K562 (cell line): Measurements from ENCODE around the gene CLCN1. TPM values are rescaled to one million over a fixed set of nuclear protein-coding genes. Genes with fewer than 3 reads are reported as not detected.

ENCODE experiments used
- ATAC-seq: fragments of 200-7000 bp; cut with Tn5 transposase; 3 replicates; pipeline ENCODE4 v1.9.1; 2020; ENCODE audit warnings: moderate library complexity
- BruUV-seq: library from RNA; stranded (reverse); fragments of 400-500 nt; replicated peaks from 2 replicates; lab custom pipeline; 2021; lab: Mats Ljungman, UMichigan
- CTCF ChIA-PET: fragments of 300-600 bp; formaldehyde crosslinking; extraction: SDS; loops from one replicate; lab custom pipeline; 2021; ENCODE audit warnings: low intra/inter-chr PET ratio; lab: Yijun Ruan, JAX
- POLR2A ChIA-PET: fragments of 300-600, 350-650 bp; sonication (Branson Sonifier 250); formaldehyde crosslinking; extraction: SDS; loops from one replicate; lab custom pipeline; 2021; ENCODE audit warnings: antibody characterized with exemption, inconsistent platforms; lab: Yijun Ruan, JAX
- DNase-seq, 4 experiments: peaks; one replicate each; pipeline versions ENCODE4 v3.0.0 to v3.0.0-alpha.2; 2011 to 2018; ENCODE audit warnings: low spot score in 3 of 4, mixed read lengths in 3 of 4; ENCODE audit errors: extremely low read depth in 1 of 4
- FAIRE-seq: peaks from 2 replicates; lab custom pipeline; 2011; peaks lifted over from hg19 to GRCh38; lab: Jason Lieb, UNC
- H2AFZ ChIP-seq: 2 replicates; pipeline ENCODE4 v1.6.0; 2011; ENCODE audit warnings: low read depth, low read length, control low read depth, inconsistent platforms
- H3K27ac ChIP-seq: fragments of 200-600 bp; 3 replicates; pipeline ENCODE4 v1.8.0; 2011; ENCODE audit warnings: low read depth, mild to moderate bottlenecking, control low read depth, inconsistent platforms, low read length, moderate library complexity, mixed read lengths; ENCODE audit errors: extremely low read depth
- H3K27me3 ChIP-seq, 2 experiments: fragments of 300-600 bp in 1 of 2; 2 replicates in 1 of 2; 3 replicates in 1 of 2; pipeline versions ENCODE4 v1.6.0 to v1.8.0; 2011; ENCODE audit warnings: inconsistent platforms in 2 of 2, low read length in 2 of 2, mild to moderate bottlenecking in 1 of 2, mixed read lengths in 1 of 2, moderate library complexity in 1 of 2; ENCODE audit not compliant: control insufficient read depth in 2 of 2, insufficient read depth in 2 of 2
- H3K36me3 ChIP-seq: fragments of 300-600 bp; 3 replicates; pipeline ENCODE4 v1.8.0; 2011; ENCODE audit warnings: mild to moderate bottlenecking, low read length, inconsistent platforms; ENCODE audit not compliant: control insufficient read depth, insufficient read depth
- H3K4me1 ChIP-seq, 2 experiments: fragments of 200-600 bp in 1 of 2; replicated peaks in 1 of 2; 2 replicates in 1 of 2; 3 replicates in 1 of 2; pipeline versions ENCODE4 v1.5.1 to v1.8.0; 2011; ENCODE audit warnings: inconsistent platforms in 2 of 2, low read length in 2 of 2, mild to moderate bottlenecking in 1 of 2, mixed read lengths in 1 of 2, moderate library complexity in 1 of 2; ENCODE audit not compliant: control insufficient read depth in 2 of 2, insufficient read depth in 2 of 2
- H3K4me2 ChIP-seq: 2 replicates; pipeline ENCODE4 v1.6.1; 2011; ENCODE audit warnings: low read length, control low read depth, inconsistent platforms, mixed read lengths; ENCODE audit not compliant: insufficient read depth
- H3K4me3 ChIP-seq: fragments of 200-600 bp; sonication (generic), shearing (Covaris generic); 2 replicates; pipeline ENCODE4 v1.5.1; 2016; ENCODE audit warnings: control low read depth, inconsistent platforms
- H3K79me2 ChIP-seq: fragments of 200-600 bp; 3 replicates; pipeline ENCODE4 v1.8.0; 2011; ENCODE audit warnings: low read length, inconsistent platforms; ENCODE audit not compliant: control insufficient read depth, insufficient read depth
- H3K9ac ChIP-seq, 2 experiments: 2 replicates each; pipeline versions ENCODE4 v1.6.0 to v1.6.1; 2011; ENCODE audit warnings: low read depth in 2 of 2, low read length in 2 of 2, control low read depth in 1 of 2, inconsistent platforms in 1 of 2, mild to moderate bottlenecking in 1 of 2, mixed read lengths in 1 of 2; ENCODE audit not compliant: insufficient read depth in 1 of 2
- H3K9me1 ChIP-seq: one replicate; pipeline ENCODE4 v1.6.0; 2011; ENCODE audit warnings: inconsistent platforms, mild to moderate bottlenecking, low read length, moderate library complexity; ENCODE audit not compliant: control insufficient read depth, insufficient read depth
- H3K9me3 ChIP-seq: replicated peaks from 2 replicates; pipeline ENCODE4 v1.5.1; 2011; ENCODE audit warnings: low read depth, low read length, inconsistent platforms; ENCODE audit not compliant: control insufficient read depth, insufficient read depth
- H4K20me1 ChIP-seq: replicated peaks from 2 replicates; pipeline ENCODE4 v1.6.1; 2011; ENCODE audit warnings: low read length, inconsistent platforms, mixed read lengths; ENCODE audit not compliant: control insufficient read depth, insufficient read depth
- KAT7 ChIP-seq: sonication (generic); formaldehyde crosslinking; IDR thresholded peaks from 2 replicates; pipeline ENCODE4 v1.8.0; 2022; ENCODE audit warnings: missing genetic modification reagents, mild to moderate bottlenecking, borderline replicate concordance
- KDM4B ChIP-seq, 2 experiments: fragments of 450-650 bp in 1 of 2; sonication (generic) in 1 of 2; IDR thresholded peaks; 2 replicates each; pipeline ENCODE4 v1.6.1; 2016 to 2017; ENCODE audit warnings: borderline replicate concordance in 2 of 2, antibody characterized with exemption in 1 of 2, low read depth in 1 of 2, mild to moderate bottlenecking in 1 of 2
- TCF7L2 ChIP-seq: fragments of 150-350 bp; IDR thresholded peaks from 2 replicates; pipeline ENCODE4 v1.6.1; 2016; ENCODE audit warnings: low read depth, mild to moderate bottlenecking, low read length, moderate library complexity
- YY1 ChIP-seq, 3 experiments: IDR thresholded peaks; 2 replicates each; pipeline ENCODE4 v1.6.1; 2011; ENCODE audit warnings: low read length in 2 of 3, mild to moderate bottlenecking in 2 of 3, moderate library complexity in 2 of 3, borderline replicate concordance in 1 of 3, control low read depth in 1 of 3, low read depth in 1 of 3; ENCODE audit not compliant: insufficient read depth in 3 of 3, insufficient replicate concordance in 2 of 3, control insufficient read depth in 1 of 3, insufficient read length in 1 of 3; ENCODE audit errors: extremely low read depth in 1 of 3
- ZNF79 ChIP-seq: fragments of 250-450 bp; sonication (Bioruptor Pico); IDR thresholded peaks from 2 replicates; pipeline ENCODE4 v1.4.0; 2020; ENCODE audit warnings: low read depth, mild to moderate bottlenecking, moderate library complexity
- WGBS: fragments of 100-300 bp; shearing (Covaris generic); methylation state at CpG from one replicate; pipeline ENCODE4 v1.1.6; 2016; ENCODE audit warnings: low coverage, mixed read lengths; ENCODE audit not compliant: insufficient coverage; ENCODE audit errors: missing lambda C conversion rate; 5-methylcytosine and 5-hydroxymethylcytosine counted together
- in situ Hi-C: fragments of 300-500 bp; cut with MboI; formaldehyde crosslinking; loops from 4 replicates; pipeline ENCODE4 v1.15.0; 2018; ENCODE audit warnings: inconsistent platforms, mixed read lengths
- intact Hi-C: fragments of 100-400 bp; cut with micrococcal nuclease; formaldehyde crosslinking; loops from 2 replicates; pipeline ENCODE4 v1.14.2; 2022
- polyA plus RNA-seq, 8 experiments: library from polyadenylated mRNA; depleted of rRNA in 4 of 8; stranded (reverse) in 5 of 8; unstranded in 3 of 8; fragments of >200 nt; fragmentation: Nextera tagmentation in 2 of 8; fragmentation: Illumina TruSeq in 1 of 8; extraction: Ambion mirVana in 2 of 8; extraction: Trizol in 1 of 8; gene quantifications; 2 replicates each; pipeline versions ENCODE4 v1.2.1 to v1.2.3, GENCODE V29; 2011 to 2014; ENCODE audit warnings: inconsistent platforms in 1 of 8, missing spikeins in 1 of 8
- total RNA-seq, 7 experiments: library from RNA; depleted of rRNA in 6 of 7; stranded (reverse); fragments of >200 nt in 6 of 7; fragmentation: Illumina TruSeq in 2 of 7; extraction: Trizol in 2 of 7; gene quantifications; 2 replicates each; pipeline versions ENCODE4 v1.2.1 to v1.2.3, GENCODE V29; 2011 to 2021; ENCODE audit warnings: low replicate concordance in 1 of 7
- TF ChIP-seq, protein P1 (sequence below): sonication (generic); formaldehyde crosslinking; IDR thresholded peaks from 2 replicates; pipeline ENCODE4 v1.8.0; 2022; ENCODE audit warnings: missing genetic modification reagents, mild to moderate bottlenecking, borderline replicate concordance
- TF ChIP-seq, protein P2 (sequence below): fragments of 250-450 bp; sonication (Bioruptor Pico); IDR thresholded peaks from 2 replicates; pipeline ENCODE4 v1.5.0; 2020; ENCODE audit warnings: mild to moderate bottlenecking, borderline replicate concordance
- TF ChIP-seq, protein P3 (sequence below): fragments of 450-650 bp; IDR thresholded peaks from 2 replicates; pipeline ENCODE4 v1.6.1; 2017; ENCODE audit warnings: antibody characterized with exemption, mild to moderate bottlenecking

The CLCN1 gene
- total and polyA plus RNA-seq, 9 of the 15 experiments (the other 6 are each of a cell fraction or from before 2014, with no cell fraction given): 0.01 to 0.11 (median 0.04) TPM; not detected in 4

DNA sequence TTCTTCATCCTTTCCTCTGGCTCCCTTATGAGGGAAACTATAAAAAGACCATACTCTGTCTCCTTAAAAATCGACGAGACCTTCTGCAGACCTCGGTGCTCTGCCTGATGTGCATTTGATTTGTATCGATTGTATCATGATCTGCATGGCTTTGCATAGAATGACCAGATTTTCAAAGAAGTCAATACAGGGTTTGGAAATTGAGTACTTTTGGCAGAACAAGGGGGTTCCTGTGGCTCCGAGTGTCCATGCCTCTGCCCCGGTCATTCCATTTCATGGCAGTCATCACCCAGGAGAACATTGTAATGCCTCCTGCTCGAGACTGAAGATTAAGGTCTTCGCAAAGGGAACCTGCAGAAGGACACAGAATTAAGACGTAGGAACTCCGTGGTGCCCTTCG is 27.1 kb upstream of the CLCN1 start:
- Histone ChIP-seq H3K4me3 (peak overlapping the region; percentile 87), H3K4me2 (peak overlapping the region; percentile 85), H3K9ac (peak overlapping the region; percentile 91 to 96), H4K20me1 (no peaks in the 10 kb centered on the region; the same call in 1 of the 2 replicates), H3K9me3 (peaks cover 7% of the 10 kb centered on the region), H3K36me3 (peaks cover 43% of the 10 kb centered on the region), H3K4me1 (peaks cover 24 to 28% of the 10 kb centered on the region in 2 experiments; a peak in 4 of 5 replicates), H2AFZ (peak overlapping the region; percentile 98), H3K27me3 (no peaks in the 10 kb centered on the region), H3K27ac (peak overlapping the region; percentile 96), H3K9me1 (peaks cover 4% of the 10 kb centered on the region), H3K79me2 (peaks cover 39% of the 10 kb centered on the region)
- CTCF ChIA-PET: no interaction called here
- ATAC-seq (peak; percentile 4), DNase-seq (peak in 2 of 4 experiments; percentile 39 to 41), FAIRE-seq (peak; percentile 48)
- POLR2A ChIA-PET: interaction anchor here (0.6 to 1.7 kb wide), 5 partner anchors 8 to 69 kb away, joined by 3 to 8 read pairs (median 3); no protein-coding TSS in a partner anchor
- intact Hi-C loops: loop anchor here (1.0 kb wide), 1 partner anchor 26 kb away; the partner anchor contains the start of gene GSTK1
- TSS peak; percentile 57 for BruUV-seq
- WGBS: under 1% methylated on average over 11 of the region's 11 CpGs
- in situ Hi-C loops: no loop called here
- TF ChIP-seq KDM4B (IDR thresholded peaks at IDR 0.05; ENCODE audit: borderline replicate concordance in 2 of 2, low read depth in 1 of 2): no peak
- TF ChIP-seq, protein P1, sequence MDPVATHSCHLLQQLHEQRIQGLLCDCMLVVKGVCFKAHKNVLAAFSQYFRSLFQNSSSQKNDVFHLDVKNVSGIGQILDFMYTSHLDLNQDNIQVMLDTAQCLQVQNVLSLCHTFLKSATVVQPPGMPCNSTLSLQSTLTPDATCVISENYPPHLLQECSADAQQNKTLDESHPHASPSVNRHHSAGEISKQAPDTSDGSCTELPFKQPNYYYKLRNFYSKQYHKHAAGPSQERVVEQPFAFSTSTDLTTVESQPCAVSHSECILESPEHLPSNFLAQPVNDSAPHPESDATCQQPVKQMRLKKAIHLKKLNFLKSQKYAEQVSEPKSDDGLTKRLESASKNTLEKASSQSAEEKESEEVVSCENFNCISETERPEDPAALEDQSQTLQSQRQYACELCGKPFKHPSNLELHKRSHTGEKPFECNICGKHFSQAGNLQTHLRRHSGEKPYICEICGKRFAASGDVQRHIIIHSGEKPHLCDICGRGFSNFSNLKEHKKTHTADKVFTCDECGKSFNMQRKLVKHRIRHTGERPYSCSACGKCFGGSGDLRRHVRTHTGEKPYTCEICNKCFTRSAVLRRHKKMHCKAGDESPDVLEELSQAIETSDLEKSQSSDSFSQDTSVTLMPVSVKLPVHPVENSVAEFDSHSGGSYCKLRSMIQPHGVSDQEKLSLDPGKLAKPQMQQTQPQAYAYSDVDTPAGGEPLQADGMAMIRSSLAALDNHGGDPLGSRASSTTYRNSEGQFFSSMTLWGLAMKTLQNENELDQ (CRISPR knock-in tag): no peak
- TF ChIP-seq KAT7: peak; percentile 74; the same call in 1 of the 2 replicates
- no peak for TF ChIP-seq ZNF79 (CRISPR knock-in tag)
- TF ChIP-seq TCF7L2: no peak
- peak in 1 of 3 experiments; percentile 7 for TF ChIP-seq YY1 (IDR thresholded peaks at IDR 0.05; ENCODE audit: borderline replicate concordance in 1 of 3, control insufficient read depth in 1 of 3, extremely low read depth in 1 of 3, insufficient read depth in 3 of 3, insufficient read length in 1 of 3, insufficient replicate concordance in 2 of 3, low read depth in 1 of 3, low read length in 2 of 3)
- TF ChIP-seq, protein P2, sequence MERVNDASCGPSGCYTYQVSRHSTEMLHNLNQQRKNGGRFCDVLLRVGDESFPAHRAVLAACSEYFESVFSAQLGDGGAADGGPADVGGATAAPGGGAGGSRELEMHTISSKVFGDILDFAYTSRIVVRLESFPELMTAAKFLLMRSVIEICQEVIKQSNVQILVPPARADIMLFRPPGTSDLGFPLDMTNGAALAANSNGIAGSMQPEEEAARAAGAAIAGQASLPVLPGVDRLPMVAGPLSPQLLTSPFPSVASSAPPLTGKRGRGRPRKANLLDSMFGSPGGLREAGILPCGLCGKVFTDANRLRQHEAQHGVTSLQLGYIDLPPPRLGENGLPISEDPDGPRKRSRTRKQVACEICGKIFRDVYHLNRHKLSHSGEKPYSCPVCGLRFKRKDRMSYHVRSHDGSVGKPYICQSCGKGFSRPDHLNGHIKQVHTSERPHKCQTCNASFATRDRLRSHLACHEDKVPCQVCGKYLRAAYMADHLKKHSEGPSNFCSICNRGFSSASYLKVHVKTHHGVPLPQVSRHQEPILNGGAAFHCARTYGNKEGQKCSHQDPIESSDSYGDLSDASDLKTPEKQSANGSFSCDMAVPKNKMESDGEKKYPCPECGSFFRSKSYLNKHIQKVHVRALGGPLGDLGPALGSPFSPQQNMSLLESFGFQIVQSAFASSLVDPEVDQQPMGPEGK (CRISPR knock-in tag): 0 out of 2 replicates have a peak, but pooled peaks have one; percentile 41
- TF ChIP-seq, protein P3, sequence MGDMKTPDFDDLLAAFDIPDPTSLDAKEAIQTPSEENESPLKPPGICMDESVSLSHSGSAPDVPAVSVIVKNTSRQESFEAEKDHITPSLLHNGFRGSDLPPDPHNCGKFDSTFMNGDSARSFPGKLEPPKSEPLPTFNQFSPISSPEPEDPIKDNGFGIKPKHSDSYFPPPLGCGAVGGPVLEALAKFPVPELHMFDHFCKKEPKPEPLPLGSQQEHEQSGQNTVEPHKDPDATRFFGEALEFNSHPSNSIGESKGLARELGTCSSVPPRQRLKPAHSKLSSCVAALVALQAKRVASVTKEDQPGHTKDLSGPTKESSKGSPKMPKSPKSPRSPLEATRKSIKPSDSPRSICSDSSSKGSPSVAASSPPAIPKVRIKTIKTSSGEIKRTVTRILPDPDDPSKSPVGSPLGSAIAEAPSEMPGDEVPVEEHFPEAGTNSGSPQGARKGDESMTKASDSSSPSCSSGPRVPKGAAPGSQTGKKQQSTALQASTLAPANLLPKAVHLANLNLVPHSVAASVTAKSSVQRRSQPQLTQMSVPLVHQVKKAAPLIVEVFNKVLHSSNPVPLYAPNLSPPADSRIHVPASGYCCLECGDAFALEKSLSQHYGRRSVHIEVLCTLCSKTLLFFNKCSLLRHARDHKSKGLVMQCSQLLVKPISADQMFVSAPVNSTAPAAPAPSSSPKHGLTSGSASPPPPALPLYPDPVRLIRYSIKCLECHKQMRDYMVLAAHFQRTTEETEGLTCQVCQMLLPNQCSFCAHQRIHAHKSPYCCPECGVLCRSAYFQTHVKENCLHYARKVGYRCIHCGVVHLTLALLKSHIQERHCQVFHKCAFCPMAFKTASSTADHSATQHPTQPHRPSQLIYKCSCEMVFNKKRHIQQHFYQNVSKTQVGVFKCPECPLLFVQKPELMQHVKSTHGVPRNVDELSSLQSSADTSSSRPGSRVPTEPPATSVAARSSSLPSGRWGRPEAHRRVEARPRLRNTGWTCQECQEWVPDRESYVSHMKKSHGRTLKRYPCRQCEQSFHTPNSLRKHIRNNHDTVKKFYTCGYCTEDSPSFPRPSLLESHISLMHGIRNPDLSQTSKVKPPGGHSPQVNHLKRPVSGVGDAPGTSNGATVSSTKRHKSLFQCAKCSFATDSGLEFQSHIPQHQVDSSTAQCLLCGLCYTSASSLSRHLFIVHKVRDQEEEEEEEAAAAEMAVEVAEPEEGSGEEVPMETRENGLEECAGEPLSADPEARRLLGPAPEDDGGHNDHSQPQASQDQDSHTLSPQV: 0 out of 2 replicates have a peak, but pooled peaks have one; percentile 44
